GM18868 (cell line): ENCODE data around the gene SHMT2.

ENCODE experiments used
- ATAC-seq: cut with Tn5 transposase; IDR thresholded peaks from one replicate; pipeline ENCODE4 v1.9.1; 2021; ENCODE audit warnings: mild to moderate bottlenecking, moderate library complexity; ENCODE audit not compliant: unreplicated experiment

Gene SHMT2

DNA sequence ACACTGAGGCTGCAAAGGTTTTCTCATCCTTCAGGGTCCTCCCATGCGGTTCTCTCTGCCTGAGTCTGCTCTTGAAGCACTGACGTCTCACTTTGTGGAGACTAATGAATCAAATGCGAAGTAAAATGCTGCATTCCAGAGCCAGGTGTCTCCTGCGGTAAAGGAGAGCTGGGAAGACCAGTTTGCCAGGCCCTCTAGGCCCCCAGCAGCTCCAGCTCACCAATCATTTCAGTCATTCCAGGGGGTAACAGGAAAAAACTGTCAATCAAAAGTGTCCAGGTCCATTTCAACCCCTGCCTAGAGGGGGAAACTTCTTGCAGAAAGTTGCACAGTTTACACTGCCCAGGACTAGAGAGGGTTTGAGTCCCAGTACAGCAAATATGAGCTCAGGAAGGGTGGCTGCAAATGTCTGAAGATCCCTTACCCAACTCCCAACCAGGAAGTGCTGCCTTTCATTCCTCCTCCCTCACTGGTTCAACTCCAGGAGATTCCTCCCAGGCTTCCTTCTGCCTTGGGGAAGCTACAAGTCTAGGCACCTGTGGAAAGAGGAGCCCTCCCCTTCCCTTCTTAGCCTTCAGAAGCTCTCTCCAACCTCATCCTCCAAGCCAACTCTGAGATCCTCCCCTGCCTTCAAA, 15.6 kb upstream of the SHMT2 start:
- ATAC-seq = no peak

GRCh38 chr12:57214398-57214781, 15.1 kb upstream of the SHMT2 start:
- ATAC-seq = peak; percentile 36

DNA sequence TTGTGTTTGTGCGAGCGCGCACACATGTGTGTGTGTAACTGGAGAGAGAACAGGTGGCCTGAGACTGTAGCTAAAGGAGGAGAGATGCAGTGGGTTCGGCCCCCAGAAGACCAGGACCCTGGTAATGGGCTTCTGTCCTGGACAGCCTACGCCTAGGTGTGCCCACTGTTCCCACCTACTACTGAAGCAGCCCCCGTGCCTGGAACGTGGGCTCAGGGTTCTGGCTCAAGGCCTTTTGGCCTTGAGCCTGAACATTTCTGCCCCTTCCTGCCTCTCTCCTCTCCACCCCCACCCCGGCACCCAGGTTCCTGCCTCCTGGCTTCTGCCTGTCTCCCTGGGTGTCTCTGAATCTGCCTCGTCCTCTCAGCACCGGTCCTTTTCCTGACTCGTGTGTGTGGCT, 14.4 kb upstream of the SHMT2 start:
- ATAC-seq = no peak

- no peak for ATAC-seq
Measured at GRCh38 chr12:57215668-57216013, 13.9 kb upstream of the SHMT2 start.

DNA sequence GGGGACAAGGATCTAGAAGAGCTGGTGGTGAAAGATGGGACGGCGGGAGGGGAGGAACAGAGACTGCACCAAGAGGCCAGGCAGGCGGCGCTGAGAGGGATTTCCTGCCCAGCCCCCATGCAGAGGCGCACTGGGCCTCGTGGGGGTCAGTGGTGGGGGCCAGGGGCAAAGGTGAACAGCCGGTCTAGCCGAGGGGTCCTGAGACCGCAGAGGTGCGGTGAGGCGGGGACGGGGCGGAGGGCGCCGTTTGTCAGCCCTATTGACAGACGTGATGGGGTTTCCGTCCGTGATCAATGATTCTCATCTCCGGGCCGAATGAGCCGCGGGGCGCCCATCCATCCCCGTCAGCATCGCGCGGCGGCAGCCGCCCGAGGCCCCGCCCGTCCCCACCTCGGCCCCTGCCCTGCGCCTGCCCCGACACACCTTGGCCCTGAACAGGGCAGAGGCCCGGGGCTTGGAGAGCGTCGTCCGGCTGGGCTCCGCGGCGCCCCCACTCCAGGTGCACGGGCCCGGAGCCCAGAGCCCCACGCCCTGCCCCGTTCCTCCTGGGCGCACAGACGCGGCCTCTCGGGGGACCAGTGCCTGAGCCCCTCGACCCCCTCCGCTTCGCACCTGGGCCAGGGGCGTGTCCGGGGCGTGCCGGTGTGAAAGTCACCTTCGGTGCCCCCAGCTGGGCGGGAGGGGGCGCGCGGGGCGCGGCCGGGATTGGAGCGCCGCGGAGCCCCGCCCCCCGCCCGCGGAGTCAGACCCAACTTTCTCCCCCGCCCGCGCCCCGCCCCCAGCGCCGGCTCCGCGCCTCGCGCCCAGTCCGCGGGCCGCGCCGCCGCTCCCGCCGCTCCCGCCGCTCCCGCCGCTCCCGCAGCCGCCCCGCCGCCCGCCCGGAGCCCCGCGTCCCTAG, 13.2 kb upstream of the SHMT2 start, which contains the start of gene NXPH4:
Gene NXPH4, plus strand, starts transcription at position 781 of the 898 bp plus-strand sequence. CDS start 176 bp downstream, outside the sequence.
- no peak for ATAC-seq

- ATAC-seq = no peak
Measured at GRCh38 chr12:57216921-57217879, 12.3 kb upstream of the SHMT2 start.

DNA sequence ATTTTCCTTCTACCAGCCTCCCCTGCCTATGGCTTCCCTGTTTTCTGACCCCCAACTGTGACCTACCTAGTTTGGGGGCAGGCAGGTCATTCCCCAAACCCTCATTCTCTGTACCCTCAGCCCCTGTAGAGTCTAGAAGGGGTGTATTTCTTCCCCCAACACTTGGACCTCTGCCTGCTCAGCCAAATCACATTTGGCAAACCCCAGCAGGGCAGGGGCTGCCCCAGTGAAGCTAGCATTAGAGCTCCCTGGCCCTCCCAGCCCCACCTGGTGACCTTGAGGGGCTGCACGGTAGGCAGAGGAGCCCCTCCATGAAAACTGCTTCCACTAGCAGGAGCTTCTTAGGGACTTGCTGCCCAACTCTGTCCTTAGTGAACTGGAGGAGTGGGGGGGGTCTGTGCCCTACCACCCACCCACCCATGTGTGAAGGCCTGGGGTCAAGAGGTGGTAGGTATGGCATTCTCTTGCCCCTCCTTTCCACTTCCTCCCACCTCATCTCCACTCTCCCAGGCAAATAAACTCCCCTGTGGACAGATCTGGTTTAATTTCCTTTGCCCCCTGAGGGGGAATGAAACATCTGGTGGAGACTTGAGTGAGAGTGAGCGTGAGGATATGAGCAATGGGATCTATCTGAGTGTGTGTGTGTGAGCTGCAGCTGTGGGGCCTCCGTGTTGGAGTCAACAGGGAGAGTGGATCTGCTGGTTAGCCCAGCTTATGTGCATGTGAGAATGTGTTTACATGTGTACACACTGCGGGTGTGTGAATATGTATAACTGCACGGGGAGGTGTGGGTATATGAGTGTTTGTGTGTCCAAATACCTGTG, 11.3 kb upstream of the SHMT2 start:
- ATAC-seq = no peak

GRCh38 chr12:57219205-57219992, 10.1 kb upstream of the SHMT2 start:
- ATAC-seq = no peak

GRCh38 chr12:57219993-57220754, 9.3 kb upstream of the SHMT2 start:
- ATAC-seq = no peak

GRCh38 chr12:57220770-57221168, 8.7 kb upstream of the SHMT2 start:
- no peak for ATAC-seq

DNA sequence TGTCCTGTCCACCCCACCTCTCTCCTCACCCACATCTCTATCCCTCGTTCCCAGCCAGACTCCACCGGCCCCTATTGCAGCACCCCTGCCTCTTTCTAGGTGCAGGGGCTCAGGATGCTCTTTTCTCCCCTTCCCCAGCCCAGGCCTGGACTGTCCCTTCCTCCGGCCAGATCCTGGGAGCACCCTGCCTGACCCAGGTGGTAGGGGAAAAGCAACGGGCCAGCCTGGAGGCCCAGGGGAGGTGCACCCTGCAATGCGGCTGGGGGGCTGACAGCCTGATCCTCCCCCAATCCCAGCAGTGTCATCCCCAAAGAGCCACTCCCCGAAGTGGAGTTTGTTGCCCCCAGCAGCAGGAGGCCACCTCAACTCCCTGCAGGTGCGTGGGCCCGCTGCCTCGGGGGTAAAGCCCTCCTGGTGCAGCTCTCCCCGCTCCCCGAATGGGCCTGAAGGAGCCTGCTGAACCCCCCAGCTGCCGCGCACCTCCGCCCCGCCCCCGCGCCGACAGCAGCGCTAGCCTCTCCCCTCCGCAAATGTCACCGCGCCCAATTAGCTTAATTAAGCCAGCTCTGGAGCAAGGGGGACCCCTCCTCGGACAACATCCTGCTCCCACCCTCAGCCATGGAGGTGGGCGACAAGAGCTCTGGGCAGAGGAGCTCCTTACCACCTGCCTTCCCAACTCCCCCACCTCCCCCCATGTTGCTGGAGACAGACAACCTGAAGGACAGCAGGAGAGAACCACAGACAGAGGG, 8.2 kb upstream of the SHMT2 start:
- ATAC-seq = no peak

DNA sequence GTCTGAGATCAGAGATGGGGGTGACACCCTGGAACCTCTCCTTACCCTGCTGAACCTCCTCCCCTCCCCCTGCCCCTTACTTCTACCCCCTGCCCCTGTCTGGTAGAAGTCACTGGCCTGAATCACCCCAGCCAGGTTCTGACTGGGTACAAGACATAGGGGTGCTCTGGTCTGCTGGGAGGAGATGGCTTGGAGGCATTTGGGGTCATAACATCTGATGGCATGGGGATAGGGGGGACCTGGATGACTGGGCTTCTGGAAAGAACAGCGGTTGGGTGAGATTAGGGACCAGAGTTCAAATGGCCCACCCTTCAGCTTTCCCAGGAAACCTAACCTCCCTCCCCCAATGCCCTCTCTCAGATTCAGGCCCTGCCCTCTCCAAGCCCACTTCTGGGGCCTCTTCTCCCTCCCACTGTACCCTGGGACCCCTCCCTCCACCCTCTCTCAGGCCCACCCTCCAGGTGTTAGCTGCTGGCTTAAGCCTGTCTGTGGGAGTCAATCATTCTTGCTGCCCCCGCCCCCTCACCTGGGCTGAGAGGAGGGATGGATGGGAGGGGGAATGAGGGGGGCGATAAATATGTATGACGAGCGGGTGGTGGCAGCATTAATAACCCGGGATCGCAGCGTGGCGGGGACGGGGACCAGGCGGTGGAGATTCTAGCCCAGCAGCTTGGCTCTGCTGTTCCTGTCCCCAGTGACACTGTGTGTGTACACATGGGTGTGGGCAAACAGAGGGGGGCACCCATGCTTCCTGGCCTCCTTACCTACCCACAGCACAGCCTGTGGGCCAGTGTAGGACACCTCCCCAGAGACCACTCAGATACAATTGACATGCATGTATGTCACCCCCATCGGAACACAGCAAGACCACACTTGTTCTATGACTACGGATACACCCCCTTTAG, 7.0 kb upstream of the SHMT2 start:
- ATAC-seq = no peak

- ATAC-seq = no peak
Measured at GRCh38 chr12:57223191-57224165, 6.0 kb upstream of the SHMT2 start.

GRCh38 chr12:57224278-57224972, 5.1 kb upstream of the SHMT2 start:
- ATAC-seq = no peak

DNA sequence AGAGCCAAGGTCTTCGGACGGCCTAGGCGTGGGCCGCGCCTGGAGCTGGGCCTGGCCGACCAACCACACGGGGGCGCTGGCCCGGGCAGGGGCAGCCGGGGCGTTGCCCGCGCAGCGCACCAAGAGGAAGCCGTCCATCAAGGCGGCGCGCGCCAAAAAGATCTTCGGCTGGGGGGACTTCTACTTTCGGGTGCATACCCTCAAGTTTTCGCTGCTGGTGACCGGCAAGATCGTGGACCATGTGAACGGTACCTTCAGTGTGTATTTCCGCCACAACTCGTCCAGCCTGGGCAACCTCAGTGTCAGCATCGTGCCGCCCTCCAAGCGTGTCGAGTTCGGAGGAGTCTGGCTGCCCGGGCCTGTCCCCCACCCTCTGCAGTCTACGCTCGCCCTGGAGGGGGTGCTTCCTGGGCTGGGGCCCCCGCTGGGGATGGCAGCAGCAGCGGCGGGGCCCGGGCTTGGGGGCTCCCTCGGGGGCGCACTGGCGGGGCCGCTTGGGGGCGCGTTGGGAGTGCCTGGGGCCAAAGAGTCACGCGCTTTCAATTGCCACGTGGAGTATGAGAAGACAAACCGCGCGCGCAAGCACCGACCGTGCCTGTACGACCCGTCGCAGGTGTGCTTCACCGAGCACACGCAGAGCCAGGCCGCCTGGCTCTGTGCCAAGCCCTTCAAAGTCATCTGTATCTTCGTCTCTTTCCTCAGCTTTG, 4.4 kb upstream of the SHMT2 start:
- ATAC-seq = no peak
